ENCODE data around the gene MEG3.
"Not testable (repeated sequence)": the region's sequence is repeated elsewhere in the genome, so short reads cannot be mapped to it uniquely, and the experiment has no call there.

Gene MEG3

DNA sequence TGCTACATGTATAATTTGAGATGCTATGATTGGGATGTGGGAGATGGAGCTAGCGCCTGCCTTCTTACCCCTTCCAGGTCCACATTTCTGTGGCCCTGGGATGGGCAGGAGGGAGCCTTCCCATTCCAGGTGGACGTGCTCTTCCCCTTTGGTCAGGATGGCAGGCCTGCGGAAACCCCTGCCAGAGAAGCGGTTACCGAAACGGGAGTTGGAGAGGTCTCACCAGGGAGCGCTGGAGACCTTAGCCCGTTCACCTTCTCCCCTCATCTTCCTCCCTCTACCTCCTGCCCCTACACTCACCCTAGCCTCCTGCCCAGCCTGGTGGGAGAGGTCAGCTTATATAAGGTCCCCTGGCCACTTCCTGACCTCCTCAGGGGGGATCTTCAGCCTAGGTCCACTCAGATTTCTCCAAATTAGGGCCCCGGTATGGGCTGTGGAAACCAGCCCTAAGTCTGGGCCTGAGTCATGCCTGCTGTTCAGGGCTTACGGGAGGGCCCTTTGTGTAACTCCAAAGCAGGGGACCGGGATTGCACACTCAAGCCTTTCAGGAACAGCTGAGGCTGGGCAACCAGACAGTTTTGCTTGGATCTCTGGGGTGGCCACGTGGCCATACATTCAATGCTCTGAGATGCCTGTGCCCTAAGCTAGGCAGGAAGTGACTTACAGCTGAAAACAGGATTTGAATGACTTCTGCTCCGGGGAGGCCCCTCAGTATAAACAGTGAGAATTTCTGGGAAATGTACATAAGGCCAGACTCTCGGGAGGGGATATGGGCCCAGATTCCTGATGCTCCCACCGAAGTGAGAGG, 10.2 kb upstream of the MEG3 start:
- peak in 1 of 2 experiments; percentile 45 for DNase-seq (ENCODE audit: low read depth in 2 of 2)

DNA sequence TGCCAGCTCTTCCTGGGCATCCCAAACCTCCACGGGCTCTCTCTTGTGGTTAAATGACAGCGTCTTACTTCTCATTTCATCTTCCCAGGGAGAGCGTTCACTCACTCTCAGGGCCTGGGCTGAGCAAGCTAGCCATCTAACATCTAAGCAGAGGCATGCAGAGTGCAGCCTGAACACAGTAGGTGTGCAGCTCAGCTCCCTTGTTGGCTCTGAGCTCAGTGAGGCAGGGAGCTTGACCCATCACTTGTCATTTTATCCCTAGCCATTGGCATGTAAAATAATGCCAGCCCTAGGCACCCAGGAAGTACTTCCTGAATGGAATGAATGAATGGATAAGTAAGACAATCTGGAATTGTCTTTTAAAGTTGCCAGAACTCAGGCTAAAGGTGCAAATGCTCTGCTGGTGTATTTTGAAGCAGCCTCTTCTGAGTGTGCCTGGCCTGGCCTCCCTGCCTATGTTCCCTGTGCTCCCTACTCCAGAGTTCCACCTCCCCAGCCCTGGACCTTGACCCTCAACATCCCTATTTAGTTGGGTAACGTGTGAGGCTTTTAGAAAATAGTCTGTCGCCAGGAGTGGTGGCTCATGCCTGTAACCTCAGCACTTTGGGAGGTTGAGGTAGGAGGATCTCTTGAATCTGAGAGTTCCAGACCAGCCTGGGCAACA, 9.5 kb upstream of the MEG3 start:
- DNase-seq (ENCODE audit: low read depth in 2 of 2), result no peak

DNA sequence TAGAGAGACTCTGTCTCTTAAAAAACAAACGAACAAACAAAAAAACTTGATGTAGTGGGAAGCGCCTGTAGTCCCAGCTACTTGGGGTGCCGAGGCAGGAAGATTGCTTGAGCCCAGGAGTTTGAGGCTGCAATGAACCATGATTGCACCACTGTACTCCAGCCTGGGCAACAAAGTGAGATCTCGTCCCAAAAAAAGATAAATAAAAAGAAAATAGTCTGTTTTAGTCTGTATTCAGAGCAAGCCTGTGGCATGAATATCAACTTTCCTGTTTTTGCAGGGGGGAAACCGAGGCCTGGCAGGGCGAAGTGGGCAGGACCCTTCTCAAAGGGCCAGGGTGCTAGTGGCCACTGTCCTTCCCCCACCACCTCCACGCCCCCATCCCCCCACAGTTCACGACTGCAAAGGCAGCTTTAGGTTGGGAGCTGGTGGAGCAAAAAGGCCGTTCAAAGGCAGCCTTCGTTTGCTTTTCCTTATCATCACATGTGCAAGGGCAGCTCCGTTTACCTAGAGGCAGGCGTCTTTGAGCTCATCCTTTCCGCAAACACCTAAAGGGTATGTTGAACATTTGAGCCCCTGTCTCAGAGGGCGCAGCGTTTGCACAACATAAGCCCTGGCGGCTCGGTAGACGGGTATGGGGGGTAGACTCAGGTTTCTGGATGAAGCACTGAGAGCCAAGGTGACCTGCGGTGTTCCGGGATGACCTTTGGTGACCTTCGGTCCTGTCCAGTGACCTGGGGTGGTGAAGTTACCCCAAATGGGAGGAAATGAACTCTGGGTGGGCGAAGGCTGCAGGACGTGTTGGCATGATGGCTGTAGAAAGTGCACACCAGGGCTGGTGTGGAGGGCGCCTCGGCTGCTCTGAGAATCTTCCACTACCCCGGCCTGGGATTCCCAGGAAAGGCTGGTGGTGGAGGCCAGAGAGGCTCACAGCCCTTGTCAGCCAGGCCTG, 8.7 kb upstream of the MEG3 start:
- no peak for DNase-seq (ENCODE audit: low read depth in 2 of 2)

DNA sequence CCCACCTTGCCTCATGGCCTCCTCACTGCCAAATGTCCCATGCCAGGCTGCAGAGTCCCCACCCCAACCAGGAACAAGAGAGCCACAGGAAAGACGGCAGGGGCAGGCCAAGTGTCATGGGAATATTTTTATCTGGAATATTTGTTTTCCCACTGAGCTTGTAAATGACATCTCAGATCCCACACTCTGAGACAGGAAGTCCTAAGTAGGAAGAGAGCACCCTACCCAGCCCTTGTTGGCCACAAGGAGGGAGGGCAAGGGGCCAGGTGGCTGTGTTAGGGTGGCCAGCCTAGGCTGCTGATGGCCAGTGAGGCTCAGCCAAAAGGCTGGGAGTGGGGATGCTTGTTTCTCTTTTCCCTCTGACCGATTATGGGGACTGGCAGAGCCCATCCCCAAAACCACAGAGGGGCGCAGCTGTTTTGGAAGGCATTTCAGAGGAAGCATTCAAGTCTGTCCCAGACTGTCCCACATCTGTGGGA, 7.7 kb upstream of the MEG3 start:
- DNase-seq (ENCODE audit: low read depth in 2 of 2), result no peak

DNA sequence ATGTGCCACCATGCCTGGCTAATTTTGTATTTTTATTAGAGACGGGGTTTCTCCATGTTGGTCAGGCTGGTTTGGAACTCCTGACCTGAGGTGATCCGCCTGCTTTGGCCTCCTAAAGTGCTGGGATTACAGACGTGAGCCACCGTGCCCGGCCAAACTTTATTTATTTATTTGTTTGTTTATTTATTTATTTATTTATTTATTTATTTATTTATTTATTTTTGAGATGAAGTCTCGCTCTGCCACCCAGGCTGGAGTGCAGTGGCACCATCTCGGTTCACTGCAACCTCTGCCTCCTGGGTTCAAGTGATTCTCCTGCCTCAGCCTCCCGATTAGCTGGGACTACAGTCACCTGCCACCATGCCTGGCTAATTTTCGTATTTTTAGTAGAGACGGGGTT, 7.0 kb upstream of the MEG3 start:
- DNase-seq (ENCODE audit: low read depth in 2 of 2), result not testable (repeated sequence)

DNA sequence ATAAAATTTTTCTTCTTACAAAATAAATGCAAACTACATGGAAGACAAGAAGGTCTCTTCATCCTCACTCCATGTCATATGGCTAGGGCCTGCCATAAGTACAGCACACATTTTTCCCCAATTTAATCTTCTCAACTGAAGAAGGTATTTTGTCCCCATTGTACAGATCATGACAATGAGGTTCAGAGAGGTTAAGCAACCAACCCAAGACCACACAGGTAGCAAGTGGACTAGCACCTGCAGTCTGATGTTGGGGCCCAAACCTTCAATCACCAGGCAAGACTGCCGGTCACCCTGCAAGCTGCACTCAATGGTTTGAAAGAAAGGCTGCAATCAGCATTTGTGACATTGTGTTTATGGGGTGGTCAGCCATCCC, 6.5 kb upstream of the MEG3 start:
- DNase-seq (ENCODE audit: low read depth in 2 of 2), result no peak

DNA sequence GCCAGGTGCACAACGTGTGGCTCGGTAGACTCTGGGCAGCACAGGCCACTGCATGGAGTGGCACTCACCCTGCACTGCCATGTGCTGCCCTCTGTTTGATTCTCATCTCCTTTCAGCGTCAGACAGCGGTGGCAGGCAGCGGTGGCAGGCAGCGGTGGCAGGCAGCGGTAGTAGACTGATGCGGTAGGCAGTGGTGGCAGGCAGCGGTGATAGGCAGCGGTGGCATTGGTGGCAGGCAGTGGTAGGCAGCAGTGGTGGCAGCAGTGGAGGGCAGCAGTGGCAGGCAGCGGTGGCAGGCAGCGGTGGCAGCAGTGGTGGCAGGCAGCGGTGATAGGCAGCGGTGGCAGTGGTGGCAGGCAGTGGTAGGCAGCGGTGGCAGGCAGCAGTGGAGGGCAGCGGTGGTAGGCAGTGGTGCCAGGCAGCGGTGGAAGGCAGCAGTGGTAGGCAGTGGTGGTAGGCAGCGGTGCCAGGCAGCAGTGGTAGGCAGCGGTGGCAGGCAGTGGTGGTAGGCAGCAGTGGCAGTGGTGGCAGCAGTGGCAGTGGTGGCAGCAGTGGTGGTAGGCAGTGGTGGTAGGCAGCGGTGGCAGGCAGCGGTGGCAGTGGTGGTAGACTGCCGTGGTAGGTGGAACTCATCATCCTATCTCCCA, 6.0 kb upstream of the MEG3 start:
- DNase-seq (ENCODE audit: low read depth in 2 of 2), result no peak

DNA sequence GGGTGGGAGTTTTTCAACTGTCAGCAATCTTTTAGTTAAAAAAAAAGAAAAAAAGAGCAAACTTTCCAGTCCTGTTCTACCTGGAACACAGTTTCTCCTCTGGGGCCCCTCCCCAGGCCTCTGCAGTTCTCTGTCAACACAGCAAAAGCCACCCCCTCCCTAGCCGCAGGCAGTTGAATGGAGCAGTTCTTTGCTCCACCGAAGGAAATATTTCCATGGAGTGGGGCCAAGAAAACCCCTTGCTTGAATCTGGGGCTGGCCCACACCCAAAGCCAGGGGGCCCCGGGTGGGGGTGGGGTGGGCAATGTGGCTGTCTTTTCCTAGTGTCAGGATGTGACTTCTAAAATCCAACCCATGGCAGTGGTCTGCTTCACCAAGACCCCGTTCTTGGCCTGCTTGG, 5.0 kb upstream of the MEG3 start:
- no peak for DNase-seq (ENCODE audit: low read depth in 2 of 2)

DNA sequence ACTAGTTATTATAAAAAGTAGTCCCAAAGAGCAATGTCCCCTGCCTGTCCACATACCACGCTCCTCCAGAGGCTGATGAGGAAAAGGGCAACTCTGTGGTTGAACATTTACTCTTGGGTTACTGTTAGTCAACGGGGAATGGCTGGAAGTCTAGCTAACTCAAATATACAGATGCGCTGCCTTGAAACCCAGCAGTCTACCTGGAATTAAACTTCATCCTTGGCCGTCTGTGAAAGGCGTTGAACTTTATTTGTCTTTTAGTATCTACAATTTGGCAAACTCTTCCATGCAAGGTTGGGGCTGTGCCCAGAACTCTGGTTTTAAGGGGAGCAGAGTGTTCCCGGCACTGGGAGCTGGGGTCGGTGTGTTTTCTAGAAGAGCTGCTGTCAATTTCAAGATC, 3.9 kb upstream of the MEG3 start:
- no peak for DNase-seq (ENCODE audit: low read depth in 2 of 2)

DNA sequence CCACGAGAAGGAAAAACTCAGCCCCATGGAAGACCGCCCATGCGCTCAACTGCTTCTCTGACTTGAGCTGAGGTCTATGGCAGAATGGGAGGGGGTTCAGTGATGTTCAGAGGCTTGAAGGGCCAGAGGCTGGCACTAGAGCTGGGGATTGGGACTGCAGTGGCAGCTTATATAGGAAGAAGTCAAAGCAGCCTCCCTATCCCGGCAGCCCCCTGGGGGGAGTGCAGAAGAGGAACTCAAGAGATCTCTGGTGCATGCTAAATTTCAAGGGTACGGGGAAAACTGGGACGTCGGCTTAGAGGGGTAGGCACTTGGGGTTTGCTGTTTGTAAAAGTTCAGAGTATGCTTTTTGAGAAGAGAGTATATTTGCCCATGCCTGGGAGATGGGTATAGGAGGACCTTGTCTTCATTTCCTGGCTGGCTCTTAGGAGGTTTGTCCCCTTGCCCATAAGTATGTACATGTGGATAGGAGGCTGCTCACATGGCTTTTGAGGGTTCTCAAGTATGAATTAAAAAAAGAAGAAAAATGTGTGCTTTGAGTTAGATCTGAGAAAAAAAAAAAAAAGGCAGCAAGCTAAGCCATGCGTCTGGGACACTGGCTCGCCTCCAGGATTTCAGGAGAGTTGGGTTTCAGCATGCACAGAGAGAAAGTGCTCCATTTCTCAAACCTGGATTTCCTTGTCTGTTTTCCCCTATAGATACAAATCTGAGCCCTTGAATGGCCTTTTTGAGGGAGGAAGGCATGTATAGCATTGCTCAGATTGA, 3.2 kb upstream of the MEG3 start:
- peak in 1 of 2 experiments; percentile 43 for DNase-seq (ENCODE audit: low read depth in 2 of 2)

DNA sequence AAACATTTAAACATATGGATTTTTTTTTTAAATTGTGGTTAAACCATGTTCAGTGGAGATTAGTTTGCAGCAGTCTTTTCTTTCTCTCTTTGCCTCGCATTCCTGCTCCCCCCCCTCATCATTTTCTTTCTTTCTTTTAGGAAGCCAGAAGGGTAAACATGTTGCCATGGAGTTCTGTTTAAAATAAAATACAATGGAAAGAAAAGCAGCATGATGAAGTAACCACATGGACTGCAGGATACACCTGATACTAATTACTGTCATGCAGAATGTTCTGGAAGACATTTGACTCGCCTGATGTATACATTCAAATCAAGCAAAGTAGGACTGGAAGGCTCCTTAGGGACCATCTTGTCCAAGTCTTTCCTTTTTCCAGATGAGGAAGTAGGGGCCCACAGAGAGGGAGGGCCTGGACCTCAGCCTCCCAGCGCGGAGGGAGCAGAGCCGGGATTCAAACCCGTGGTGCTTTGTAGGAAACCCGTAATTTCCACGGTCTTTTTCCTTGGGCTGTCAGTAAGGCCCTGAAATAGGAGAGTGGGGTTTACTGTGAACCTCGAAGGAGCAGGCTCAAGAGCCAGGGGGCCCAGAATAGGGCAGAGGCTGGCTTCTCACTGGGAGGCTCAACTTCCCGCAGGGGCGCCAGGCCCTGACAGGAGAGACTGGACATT, 2.4 kb upstream of the MEG3 start:
- peak in 1 of 2 experiments; percentile 43 for DNase-seq (ENCODE audit: low read depth in 2 of 2)

DNA sequence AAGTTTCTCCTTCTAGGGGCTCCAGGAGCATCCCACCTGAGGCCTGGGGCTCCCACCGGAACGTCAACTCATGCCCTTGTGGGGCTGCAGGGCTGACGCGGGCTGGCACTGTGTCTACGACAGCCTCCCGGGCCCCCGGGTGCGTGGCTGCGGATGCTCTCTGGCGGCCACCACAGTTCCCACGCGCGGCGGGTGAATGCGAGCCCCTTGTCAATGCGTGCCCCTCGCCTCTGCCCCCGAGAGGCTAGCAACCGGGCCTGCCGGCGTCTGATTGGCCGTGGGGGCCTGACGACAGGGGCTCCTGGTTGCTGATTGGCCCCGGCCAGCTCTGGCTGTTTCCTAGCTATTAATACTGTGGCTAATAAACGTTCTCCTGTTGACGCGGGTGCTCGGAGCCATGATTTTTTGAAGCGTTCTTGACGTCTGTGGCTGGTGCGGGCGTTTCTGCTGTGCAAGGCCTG, 1.8 kb upstream of the MEG3 start:
- peak in 1 of 2 experiments; percentile 34 for DNase-seq (ENCODE audit: low read depth in 2 of 2)

DNA sequence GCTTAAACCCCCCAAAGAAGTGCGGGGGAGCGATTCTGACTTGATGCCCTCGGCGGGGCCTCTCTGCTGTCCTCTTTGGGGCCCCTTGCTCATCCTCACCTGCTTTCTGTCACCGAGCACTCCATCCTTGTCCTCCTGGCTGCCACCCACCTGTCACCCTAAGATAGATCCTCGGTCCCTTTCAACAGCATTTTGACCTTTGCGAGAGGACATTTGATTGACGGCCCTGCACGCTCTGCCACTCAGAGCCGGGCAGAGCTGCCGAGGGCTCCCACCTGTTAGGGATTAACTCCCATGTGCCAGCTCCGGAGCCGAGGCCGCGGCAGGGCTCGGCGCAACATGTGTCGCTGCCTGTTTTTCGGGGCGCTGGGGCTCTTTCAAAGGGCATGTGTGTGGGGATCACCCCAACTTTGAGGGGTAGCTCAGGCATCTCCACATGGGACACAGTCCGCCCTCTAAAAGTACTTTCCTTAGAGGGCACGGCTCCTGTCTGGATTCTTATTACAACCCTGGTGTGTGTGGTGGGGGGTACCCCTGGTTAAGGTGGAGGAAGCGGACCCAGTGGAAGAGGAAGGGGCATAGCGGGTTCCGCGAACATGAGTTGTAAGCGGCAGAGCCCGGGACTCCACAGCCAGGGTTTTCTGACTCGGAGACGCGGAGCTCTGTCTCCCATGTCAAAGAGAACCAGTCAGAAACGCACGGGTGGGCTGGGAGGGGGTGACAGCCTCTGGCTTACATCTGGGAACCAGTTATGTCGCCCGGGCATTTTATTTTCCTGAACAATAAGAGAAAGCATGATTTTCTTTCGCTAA, 811 bp upstream of the MEG3 start:
- DNase-seq (ENCODE audit: low read depth in 2 of 2), result no peak

DNA sequence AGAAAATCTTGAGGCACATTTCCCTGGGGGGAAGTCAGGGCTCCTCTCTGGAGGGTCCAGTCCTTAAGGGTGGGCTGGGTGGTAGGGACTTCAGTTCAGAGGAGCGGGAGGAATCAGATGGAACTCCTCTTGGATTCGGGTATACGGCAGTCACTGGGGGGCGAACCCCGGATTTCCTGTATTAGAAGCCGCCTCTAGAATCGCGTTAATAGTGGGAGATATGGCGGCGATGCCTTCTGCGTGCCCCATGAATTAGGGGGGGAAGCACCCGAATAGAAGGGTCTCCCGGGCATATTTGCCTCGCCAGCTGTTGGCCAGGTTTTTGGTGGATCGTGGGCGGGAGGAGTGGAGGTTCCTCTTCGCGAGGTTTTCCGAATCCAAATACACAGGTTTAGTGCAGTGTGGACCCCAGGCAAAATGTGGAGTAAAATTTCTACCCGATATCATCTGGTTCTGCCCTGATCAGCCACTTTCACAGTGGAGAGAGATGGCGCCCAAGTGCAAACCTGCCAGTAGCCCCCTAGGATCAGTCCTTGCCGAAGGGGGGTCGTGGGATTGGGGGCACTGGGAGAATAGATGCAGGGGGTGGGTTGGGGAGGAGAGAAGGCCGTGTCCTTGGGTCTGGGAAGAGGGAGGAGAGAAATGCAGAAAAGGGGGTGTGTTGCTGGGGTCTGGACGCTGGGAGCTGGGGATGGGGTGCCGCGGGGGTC, 628 bp downstream of the MEG3 start:
- DNase-seq (ENCODE audit: low read depth in 2 of 2), result no peak

DNA sequence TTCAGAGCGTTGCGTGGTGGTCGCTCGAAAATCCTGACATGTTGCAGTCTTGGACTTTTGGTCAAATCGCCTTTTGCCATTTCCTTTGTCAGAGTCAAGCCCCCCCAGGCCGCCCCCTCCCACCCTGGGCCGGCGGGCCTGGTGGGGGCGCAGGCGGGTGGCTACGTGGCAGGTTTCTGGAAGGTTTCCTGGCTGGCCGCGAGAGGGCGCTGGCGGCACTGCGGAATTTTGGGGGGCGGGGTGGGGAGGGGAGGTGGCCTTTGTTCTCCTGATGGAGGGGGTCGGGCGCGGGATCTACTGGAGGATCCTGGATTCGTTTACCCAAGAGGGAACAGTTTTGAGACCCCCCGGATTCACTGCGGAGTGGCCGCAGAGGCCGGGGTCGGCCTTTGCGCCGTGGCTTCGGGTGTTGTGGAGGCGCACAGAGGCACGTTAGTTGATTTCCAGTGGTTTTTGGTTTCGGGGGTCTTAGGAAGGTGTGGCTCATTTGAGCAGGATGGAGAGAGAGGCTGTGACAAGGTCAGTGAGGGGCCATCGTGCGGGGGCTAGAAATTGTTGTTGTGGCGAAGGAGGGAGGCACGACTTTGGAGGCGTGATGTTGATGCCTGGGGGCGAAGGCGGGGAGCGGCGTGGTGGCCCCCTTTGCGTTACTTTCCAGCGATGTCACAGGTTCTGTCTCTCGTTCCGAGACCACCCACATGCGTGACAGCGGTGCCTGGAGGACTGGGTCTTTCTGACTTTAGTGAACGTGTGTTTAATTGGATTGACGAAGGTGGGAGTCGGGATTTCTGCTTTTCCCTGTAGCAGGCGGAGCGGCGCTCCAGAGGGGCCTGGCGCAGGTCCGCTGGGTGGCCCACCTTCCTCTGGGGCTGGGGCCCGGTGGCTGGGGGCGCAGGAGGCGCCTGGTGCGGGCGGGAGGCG, 1.4 kb downstream of the MEG3 start:
- peak in 1 of 2 experiments; percentile 25 for DNase-seq (ENCODE audit: low read depth in 2 of 2)

DNA sequence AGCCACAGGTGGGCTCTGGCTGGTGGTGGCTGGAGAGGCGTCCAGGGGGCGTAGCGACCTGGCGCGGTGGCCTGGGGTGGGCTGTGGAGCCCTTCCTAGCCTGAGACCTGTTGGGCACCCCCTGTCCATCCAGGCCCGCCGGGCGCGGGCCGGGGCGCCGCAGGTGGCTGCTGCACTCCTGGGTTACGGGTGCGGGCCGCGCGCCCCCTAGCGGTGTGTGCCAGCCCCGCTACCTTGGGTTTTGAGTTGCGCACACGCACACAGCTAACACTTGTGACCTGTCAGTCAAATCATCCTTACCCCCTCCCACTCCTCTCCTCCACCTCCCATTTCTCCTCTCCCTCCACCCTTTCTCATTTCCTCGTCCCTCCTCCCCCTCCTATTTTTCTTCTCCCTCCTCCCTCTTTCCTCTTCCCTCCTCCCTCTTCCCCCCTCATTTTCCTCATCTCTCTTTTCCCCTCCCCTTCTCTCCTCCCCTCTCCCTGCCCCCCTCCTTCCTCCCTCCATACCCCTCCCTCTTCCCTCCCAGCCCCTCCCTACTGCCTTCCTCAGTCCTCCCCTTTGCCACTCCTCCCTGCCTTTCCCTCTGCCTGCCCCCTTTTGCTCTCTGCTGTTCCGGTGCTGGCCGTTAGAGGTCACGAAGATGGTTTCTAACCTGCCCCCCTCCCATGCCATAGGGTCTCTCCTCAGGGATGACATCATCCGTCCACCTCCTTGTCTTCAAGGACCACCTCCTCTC, 2.3 kb downstream of the MEG3 start:
- peak in 1 of 2 experiments; percentile 36 for DNase-seq (ENCODE audit: low read depth in 2 of 2)

DNA sequence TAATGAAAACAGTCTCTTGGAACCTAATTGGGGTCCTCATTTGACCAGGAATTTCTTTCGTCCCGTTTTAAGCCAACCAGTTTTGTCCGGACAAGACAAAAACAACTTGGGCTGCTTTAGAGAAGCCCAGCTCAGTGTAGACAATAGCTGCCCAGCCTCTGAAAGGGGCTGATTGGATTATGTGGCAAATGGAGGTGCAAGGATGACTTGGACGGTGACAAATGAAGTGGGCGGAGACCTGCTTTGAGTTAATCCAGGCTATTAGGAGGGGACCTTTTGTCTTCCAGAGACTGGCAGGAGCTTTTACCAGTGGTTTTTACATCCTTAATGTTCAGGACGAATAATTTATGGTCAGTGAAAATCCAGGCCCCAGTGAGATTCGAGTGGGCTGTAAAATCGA, 4.8 kb downstream of the MEG3 start:
- no peak for DNase-seq (ENCODE audit: low read depth in 2 of 2)

All from fibroblast of skin of left quadriceps (primary cell).